ENCODE data around the gene SH2D6. TPM values are rescaled to one million over a fixed set of nuclear protein-coding genes. Genes with fewer than 3 reads are reported as not detected.

Gene SH2D6
- total and polyA plus RNA-seq, 7 donors: 0.25 to 1.4 (median 0.70) TPM; not detected in 1

- no peak for ATAC-seq
- no peaks in the 10 kb centered on the region for H3K9me3 ChIP-seq
- H3K27ac ChIP-seq: no peak overlapping the region
- H3K27me3 ChIP-seq (ENCODE audit: insufficient read depth in 3 of 3, low read length in 2 of 3): no peaks in the 10 kb centered on the region
- no peak overlapping the region for H3K4me3 ChIP-seq
- WGBS, 3 donors: 93 to 94% (median 93%) methylated on average over 7 of the region's 7 CpGs
- DNase-seq: no peak
- no peak for TF ChIP-seq CTCF (IDR thresholded peaks at IDR 0.05)
- H3K36me3 ChIP-seq (ENCODE audit: insufficient read depth in 1 of 2, low read depth in 1 of 2): no peaks in the 10 kb centered on the region
- H3K4me1 ChIP-seq: peaks cover 25% of the 10 kb centered on the region
- intact Hi-C loops (cut with DNase I): loop anchor here in 1 of 2 donors (5.0 kb wide), 1 partner anchor 62 kb away; no protein-coding TSS in a partner anchor
Observed at GRCh38 chr2:85439986-85440385, 21.5 kb downstream of the SH2D6 start.

GRCh38 chr2:85440729-85441128 lies 22.2 kb downstream of the SH2D6 start:
- no peak overlapping the region for H3K27ac ChIP-seq
- no peak for DNase-seq
- no peaks in the 10 kb centered on the region for H3K9me3 ChIP-seq
- TF ChIP-seq CTCF (IDR thresholded peaks at IDR 0.05): no peak
- WGBS, 3 donors: 93 to 96% (median 95%) methylated on average over 5 of the region's 5 CpGs
- no peaks in the 10 kb centered on the region for H3K27me3 ChIP-seq (ENCODE audit: insufficient read depth in 3 of 3, low read length in 2 of 3)
- H3K4me1 ChIP-seq: peaks cover 21% of the 10 kb centered on the region
- no peaks in the 10 kb centered on the region for H3K36me3 ChIP-seq (ENCODE audit: insufficient read depth in 1 of 2, low read depth in 1 of 2)
- no peak for ATAC-seq
- intact Hi-C loops (cut with DNase I): no loop called here
- H3K4me3 ChIP-seq: no peak overlapping the region

GRCh38 chr2:85441864-85442263 lies 23.4 kb downstream of the SH2D6 start:
- peaks cover 19% of the 10 kb centered on the region for H3K4me1 ChIP-seq
- H3K9me3 ChIP-seq: no peaks in the 10 kb centered on the region
- no peaks in the 10 kb centered on the region for H3K27me3 ChIP-seq (ENCODE audit: insufficient read depth in 3 of 3, low read length in 2 of 3)
- WGBS, 3 donors: 73 to 82% (median 79%) methylated on average over 4 of the region's 4 CpGs
- H3K4me3 ChIP-seq: no peak overlapping the region
- intact Hi-C loops (cut with DNase I): loop anchor here in 1 of 2 donors (2.0 kb wide), 1 partner anchor 51 kb away; no protein-coding TSS in a partner anchor
- no peaks in the 10 kb centered on the region for H3K36me3 ChIP-seq (ENCODE audit: insufficient read depth in 1 of 2, low read depth in 1 of 2)
- ATAC-seq (no peak), DNase-seq (no peak)
- H3K27ac ChIP-seq: no peak overlapping the region
- no peak for TF ChIP-seq CTCF (IDR thresholded peaks at IDR 0.05)

GRCh38 chr2:85444629-85445172 lies 26.2 kb downstream of the SH2D6 start:
- H3K4me3 ChIP-seq: no peak overlapping the region
- no peak for TF ChIP-seq CTCF (IDR thresholded peaks at IDR 0.05)
- H3K27me3 ChIP-seq (ENCODE audit: insufficient read depth in 3 of 3, low read length in 2 of 3): no peaks in the 10 kb centered on the region
- ATAC-seq (no peak), DNase-seq (no peak)
- no peak overlapping the region for H3K27ac ChIP-seq
- intact Hi-C loops (cut with DNase I): loop anchor here in 1 of 2 donors (5.0 kb wide), 1 partner anchor 48 kb away; no protein-coding TSS in a partner anchor
- no peaks in the 10 kb centered on the region for H3K9me3 ChIP-seq
- WGBS, 3 donors: 77 to 91% (median 88%) methylated on average over 6 of the region's 6 CpGs
- no peaks in the 10 kb centered on the region for H3K4me1 ChIP-seq
- H3K36me3 ChIP-seq (ENCODE audit: insufficient read depth in 1 of 2, low read depth in 1 of 2): no peaks in the 10 kb centered on the region
